A673 (cell line): Measurements from ENCODE around the gene ZNRD2.
"Not testable (repeated sequence)": the region's sequence is repeated elsewhere in the genome, so short reads cannot be mapped to it uniquely, and the experiment has no call there.

Experiments used
- CTCF ChIP-seq: fragments of 300-800, 200-600 bp; sonication (generic); conservative IDR thresholded peaks from 2 replicates; pipeline ENCODE4 v1.5.1; 2017; ENCODE audit warnings: low read depth, mild to moderate bottlenecking, antibody characterized with exemption, low read length, moderate library complexity, mixed read lengths
- EZH2 ChIP-seq: fragments of 200-600 bp; sonication (generic); IDR thresholded peaks from 2 replicates; pipeline ENCODE4 v1.6.1; 2017; ENCODE audit warnings: borderline replicate concordance, low read depth, mild to moderate bottlenecking, mixed read lengths, antibody characterized with exemption, low read length; ENCODE audit not compliant: poor library complexity, severe bottlenecking

- TF ChIP-seq CTCF, EZH2: not testable (repeated sequence)
Measured at GRCh38 chr11:65564879-65565559, 5.3 kb upstream of the ZNRD2 start.
